IMR-90 (cell line): ENCODE results near the gene TEAD1. TPM values are rescaled to one million over a fixed set of nuclear protein-coding genes. Genes with fewer than 3 reads are reported as not detected.

Experiments
- ATAC-seq: fragments of 200-7000 bp; cut with Tn5 transposase; 2 replicates; pipeline ENCODE4 v1.9.1; 2020; ENCODE audit warnings: low read depth, mild to moderate bottlenecking, moderate library complexity
- BruUV-seq: library from RNA; stranded (reverse); fragments of 400-500 nt; replicated peaks from 2 replicates; lab custom pipeline; 2021; lab: Mats Ljungman, UMichigan
- CTCF ChIA-PET: fragments of 300-600 bp; formaldehyde crosslinking; extraction: SDS; loops from one replicate; lab custom pipeline; 2021; ENCODE audit warnings: antibody characterized with exemption; lab: Yijun Ruan, JAX
- POLR2A ChIA-PET: fragments of 300-600 bp; sonication (Branson Sonifier 250); formaldehyde crosslinking; loops from one replicate; lab custom pipeline; 2022; ENCODE audit warnings: antibody characterized with exemption; ENCODE audit not compliant: unreplicated experiment; lab: Charles Lee
- DNase-seq: peaks from one replicate; pipeline ENCODE4 v3.0.0; 2013
- H2AFZ ChIP-seq: replicated peaks from 2 replicates; pipeline ENCODE3; 2013; ENCODE audit warnings: low read length, mild to moderate bottlenecking; ENCODE audit not compliant: poor library complexity
- H2AK5ac ChIP-seq: 2 replicates; pipeline ENCODE4 v1.6.1; 2013; ENCODE audit warnings: low read depth, low read length, inconsistent platforms
- H2AK9ac ChIP-seq: replicated peaks from 2 replicates; pipeline ENCODE3; 2013; ENCODE audit warnings: mild to moderate bottlenecking, low read depth, low read length, moderate library complexity; ENCODE audit not compliant: poor library complexity
- H2BK120ac ChIP-seq: 2 replicates; pipeline ENCODE4 v1.6.1; 2013; ENCODE audit warnings: low read depth, low read length, inconsistent platforms
- H2BK15ac ChIP-seq: 3 replicates; pipeline ENCODE4 v1.6.1; 2013; ENCODE audit warnings: low read depth, low read length, inconsistent platforms
- H2BK20ac ChIP-seq: 2 replicates; pipeline ENCODE4 v1.6.1; 2013; ENCODE audit warnings: low read depth, mild to moderate bottlenecking, inconsistent platforms, low read length, moderate library complexity
- H2BK5ac ChIP-seq: 2 replicates; pipeline ENCODE4 v1.6.1; 2013; ENCODE audit warnings: mild to moderate bottlenecking, low read depth, low read length, inconsistent platforms; ENCODE audit not compliant: poor library complexity, severe bottlenecking
- H3K14ac ChIP-seq: replicated peaks from 2 replicates; pipeline ENCODE4 v1.6.1; 2013; ENCODE audit warnings: low read depth, low read length, inconsistent platforms
- H3K18ac ChIP-seq: 2 replicates; pipeline ENCODE4 v1.6.1; 2013; ENCODE audit warnings: low read depth, low read length, control low read depth
- H3K23ac ChIP-seq: 2 replicates; pipeline ENCODE4 v1.6.1; 2013; ENCODE audit warnings: low read depth, low read length, inconsistent platforms
- H3K27ac ChIP-seq: 2 replicates; pipeline ENCODE4 v1.5.1; 2013; ENCODE audit warnings: mild to moderate bottlenecking, control low read depth, low read length; ENCODE audit not compliant: insufficient read depth
- H3K27me3 ChIP-seq: 2 replicates; pipeline ENCODE4 v1.6.1; 2013; ENCODE audit warnings: low read length; ENCODE audit not compliant: control insufficient read depth, insufficient read depth
- H3K36me3 ChIP-seq: 2 replicates; pipeline ENCODE4 v1.6.1; 2013; ENCODE audit warnings: low read length, mixed read lengths; ENCODE audit not compliant: control insufficient read depth, insufficient read depth
- H3K4ac ChIP-seq: 2 replicates; pipeline ENCODE4 v1.6.1; 2013; ENCODE audit warnings: low read depth, low read length, inconsistent platforms
- H3K4me1 ChIP-seq: 2 replicates; pipeline ENCODE4 v1.6.1; 2013; ENCODE audit warnings: low read length, mixed read lengths; ENCODE audit not compliant: control insufficient read depth, insufficient read depth
- H3K4me2 ChIP-seq: 2 replicates; pipeline ENCODE4 v1.6.1; 2013; ENCODE audit warnings: low read depth, mild to moderate bottlenecking, control low read depth, low read length, moderate library complexity
- H3K4me3 ChIP-seq: 2 replicates; pipeline ENCODE4 v1.5.1; 2013; ENCODE audit warnings: low read depth, mild to moderate bottlenecking, control low read depth, low read length, moderate library complexity; ENCODE audit not compliant: insufficient read depth
- H3K56ac ChIP-seq: 2 replicates; pipeline ENCODE4 v1.6.1; 2013; ENCODE audit warnings: low read length, inconsistent platforms; ENCODE audit not compliant: insufficient read depth; ENCODE audit errors: extremely low read depth
- H3K79me1 ChIP-seq, 2 experiments: 2 replicates each; pipeline ENCODE4 v1.6.1; 2013; ENCODE audit warnings: low read length in 2 of 2, inconsistent platforms in 1 of 2, low read depth in 1 of 2
- H3K9ac ChIP-seq: 2 replicates; pipeline ENCODE4 v1.6.1; 2013; ENCODE audit warnings: low read depth, low read length, control low read depth
- H3K9me1 ChIP-seq: 2 replicates; pipeline ENCODE4 v1.6.1; 2013; ENCODE audit warnings: low read length, inconsistent platforms; ENCODE audit not compliant: insufficient read depth
- H3K9me3 ChIP-seq: 2 replicates; pipeline ENCODE4 v1.6.1; 2013; ENCODE audit warnings: low read length; ENCODE audit not compliant: control insufficient read depth, insufficient read depth
- H4K20me1 ChIP-seq: 2 replicates; pipeline ENCODE4 v1.6.1; 2013; ENCODE audit warnings: low read length, inconsistent platforms; ENCODE audit not compliant: insufficient read depth
- H4K5ac ChIP-seq: 2 replicates; pipeline ENCODE4 v1.6.1; 2013; ENCODE audit warnings: mild to moderate bottlenecking, low read depth, low read length, control low read depth
- H4K8ac ChIP-seq, 2 experiments: 2 replicates each; pipeline ENCODE4 v1.6.1; 2013; ENCODE audit warnings: low read depth in 2 of 2, low read length in 2 of 2, control low read depth in 1 of 2, inconsistent platforms in 1 of 2
- H4K91ac ChIP-seq: 2 replicates; pipeline ENCODE4 v1.6.1; 2013; ENCODE audit warnings: low read depth, low read length, inconsistent platforms; ENCODE audit not compliant: insufficient read depth
- MXI1 ChIP-seq: IDR thresholded peaks from 2 replicates; pipeline ENCODE4 v1.6.1; 2012; ENCODE audit warnings: low read depth, mild to moderate bottlenecking, low read length, moderate library complexity, borderline replicate concordance
- POLR2A ChIP-seq: IDR thresholded peaks from 2 replicates; pipeline ENCODE4 v1.6.1; 2012; ENCODE audit warnings: mild to moderate bottlenecking, low read depth, low read length
- RCOR1 ChIP-seq: IDR thresholded peaks from 2 replicates; pipeline ENCODE4 v1.6.1; 2012; ENCODE audit warnings: mild to moderate bottlenecking, low read length, improper control_type of control experiment; ENCODE audit not compliant: insufficient replicate concordance
- RFX5 ChIP-seq: IDR thresholded peaks from 2 replicates; pipeline ENCODE4 v1.8.0; 2012; ENCODE audit warnings: low read depth, mild to moderate bottlenecking, low read length, moderate library complexity
- WGBS, 2 experiments: methylation state at CpG; one replicate each; pipeline versions ENCODE4 v1.1.5 to v1.1.7; 2013; ENCODE audit warnings: missing lambda C conversion rate in 2 of 2; ENCODE audit not compliant: insufficient read length in 1 of 2; ENCODE audit errors: extremely low coverage in 2 of 2; 5-methylcytosine and 5-hydroxymethylcytosine counted together
- dilution Hi-C: fragments of 300-500 bp; cut with HindIII; formaldehyde crosslinking; loops from one replicate; pipeline ENCODE4 v1.14.3; 2018; ENCODE audit warnings: low sequenced_read_pairs; ENCODE audit not compliant: unreplicated experiment
- in situ Hi-C: fragments of 300-500 bp; cut with MboI; formaldehyde crosslinking; loops from 3 replicates; pipeline ENCODE4 v1.14.3; 2019; ENCODE audit warnings: low sequenced_read_pairs, inconsistent platforms, mixed read lengths
- intact Hi-C: fragments of 100-400 bp; cut with micrococcal nuclease; formaldehyde crosslinking; loops from 2 replicates; pipeline ENCODE4 v1.10.0; 2022
- polyA plus RNA-seq, 3 experiments: library from polyadenylated mRNA; depleted of rRNA; stranded (reverse); fragments of >200 nt; gene quantifications; 2 replicates each; pipeline ENCODE4 v1.2.3, GENCODE V29; 2012; ENCODE audit warnings: low replicate concordance in 1 of 3
- total RNA-seq: library from RNA; depleted of rRNA; stranded (reverse); fragments of >200 nt; gene quantifications from 2 replicates; pipeline ENCODE4 v1.2.3, GENCODE V29; 2012
- TF ChIP-seq, protein P1 (sequence below): fragments of 150-350 bp; IDR thresholded peaks from 2 replicates; pipeline ENCODE4 v1.6.1; 2017; ENCODE audit warnings: mild to moderate bottlenecking, antibody characterized with exemption, low read length, low read depth
- TF ChIP-seq, protein P2 (sequence below): fragments of 150-350 bp; IDR thresholded peaks from 2 replicates; pipeline ENCODE4 v1.6.1; 2016; ENCODE audit warnings: low read depth, mild to moderate bottlenecking, low read length, moderate library complexity, borderline replicate concordance
- TF ChIP-seq, protein P3 (sequence below): conservative IDR thresholded peaks from 2 replicates; pipeline ENCODE4 v1.5.1; 2012; ENCODE audit warnings: mild to moderate bottlenecking, low read depth, low read length, improper control_type of control experiment

The TEAD1 gene
- total and polyA plus RNA-seq, 2 of the 4 experiments (the other 2 are of a cell fraction), result 51.8 to 69.2 TPM

DNA sequence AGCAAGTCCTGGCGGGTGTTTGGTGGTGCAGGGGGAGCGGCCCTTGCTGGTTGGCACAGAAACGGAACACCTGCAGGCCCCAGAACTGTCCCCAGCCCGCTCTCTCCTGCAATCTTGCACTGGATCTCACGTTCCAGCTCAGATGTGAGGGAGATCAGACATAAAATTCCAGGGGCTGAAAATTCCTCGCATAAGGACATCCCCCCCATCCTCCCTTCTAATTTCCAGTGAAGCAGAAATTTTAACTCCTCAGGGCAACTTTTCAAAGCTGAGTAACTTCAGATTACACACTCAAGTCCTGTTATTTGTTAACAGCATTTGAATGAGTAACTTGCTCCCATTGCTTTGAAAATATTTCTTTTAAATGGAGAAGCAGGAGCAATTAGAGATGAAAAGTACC is 294.6 kb downstream of the TEAD1 start:
- intact Hi-C loops, result no loop called here
- no peak overlapping the region for H2AK9ac ChIP-seq
- no peak overlapping the region for H3K27ac ChIP-seq
- H3K36me3 ChIP-seq, result no peaks in the 10 kb centered on the region
- ChIA-PET CTCF (no interaction called here), POLR2A (no interaction called here)
- H4K8ac ChIP-seq, result no peak overlapping the region
- no peak overlapping the region for H3K14ac ChIP-seq
- H3K9ac ChIP-seq, result no peak overlapping the region
- DNase-seq, result no peak
- H3K56ac ChIP-seq, result no peak overlapping the region
- H3K4me1 ChIP-seq, result no peaks in the 10 kb centered on the region
- no CpG with 5 or more reads among the region's 6 CpGs for WGBS, 2 experiments
- no peak overlapping the region for H2AK5ac ChIP-seq
- TF ChIP-seq, protein P1, sequence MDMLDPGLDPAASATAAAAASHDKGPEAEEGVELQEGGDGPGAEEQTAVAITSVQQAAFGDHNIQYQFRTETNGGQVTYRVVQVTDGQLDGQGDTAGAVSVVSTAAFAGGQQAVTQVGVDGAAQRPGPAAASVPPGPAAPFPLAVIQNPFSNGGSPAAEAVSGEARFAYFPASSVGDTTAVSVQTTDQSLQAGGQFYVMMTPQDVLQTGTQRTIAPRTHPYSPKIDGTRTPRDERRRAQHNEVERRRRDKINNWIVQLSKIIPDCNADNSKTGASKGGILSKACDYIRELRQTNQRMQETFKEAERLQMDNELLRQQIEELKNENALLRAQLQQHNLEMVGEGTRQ, result no peak
- TF ChIP-seq POLR2A, result no peak
- no peak for TF ChIP-seq MXI1
- TF ChIP-seq, protein P2, sequence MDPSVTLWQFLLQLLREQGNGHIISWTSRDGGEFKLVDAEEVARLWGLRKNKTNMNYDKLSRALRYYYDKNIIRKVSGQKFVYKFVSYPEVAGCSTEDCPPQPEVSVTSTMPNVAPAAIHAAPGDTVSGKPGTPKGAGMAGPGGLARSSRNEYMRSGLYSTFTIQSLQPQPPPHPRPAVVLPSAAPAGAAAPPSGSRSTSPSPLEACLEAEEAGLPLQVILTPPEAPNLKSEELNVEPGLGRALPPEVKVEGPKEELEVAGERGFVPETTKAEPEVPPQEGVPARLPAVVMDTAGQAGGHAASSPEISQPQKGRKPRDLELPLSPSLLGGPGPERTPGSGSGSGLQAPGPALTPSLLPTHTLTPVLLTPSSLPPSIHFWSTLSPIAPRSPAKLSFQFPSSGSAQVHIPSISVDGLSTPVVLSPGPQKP, result no peak
- no peak for TF ChIP-seq RFX5
- TF ChIP-seq, protein P3, sequence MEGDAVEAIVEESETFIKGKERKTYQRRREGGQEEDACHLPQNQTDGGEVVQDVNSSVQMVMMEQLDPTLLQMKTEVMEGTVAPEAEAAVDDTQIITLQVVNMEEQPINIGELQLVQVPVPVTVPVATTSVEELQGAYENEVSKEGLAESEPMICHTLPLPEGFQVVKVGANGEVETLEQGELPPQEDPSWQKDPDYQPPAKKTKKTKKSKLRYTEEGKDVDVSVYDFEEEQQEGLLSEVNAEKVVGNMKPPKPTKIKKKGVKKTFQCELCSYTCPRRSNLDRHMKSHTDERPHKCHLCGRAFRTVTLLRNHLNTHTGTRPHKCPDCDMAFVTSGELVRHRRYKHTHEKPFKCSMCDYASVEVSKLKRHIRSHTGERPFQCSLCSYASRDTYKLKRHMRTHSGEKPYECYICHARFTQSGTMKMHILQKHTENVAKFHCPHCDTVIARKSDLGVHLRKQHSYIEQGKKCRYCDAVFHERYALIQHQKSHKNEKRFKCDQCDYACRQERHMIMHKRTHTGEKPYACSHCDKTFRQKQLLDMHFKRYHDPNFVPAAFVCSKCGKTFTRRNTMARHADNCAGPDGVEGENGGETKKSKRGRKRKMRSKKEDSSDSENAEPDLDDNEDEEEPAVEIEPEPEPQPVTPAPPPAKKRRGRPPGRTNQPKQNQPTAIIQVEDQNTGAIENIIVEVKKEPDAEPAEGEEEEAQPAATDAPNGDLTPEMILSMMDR, result no peak
- TF ChIP-seq RCOR1, result no peak
- H4K5ac ChIP-seq, result no peak overlapping the region
- no peak for ATAC-seq
- H3K27me3 ChIP-seq, result peaks cover 37% of the 10 kb centered on the region
- dilution Hi-C loops, result loop anchor here (25.0 kb wide), 1 partner anchor 193 kb away; no protein-coding TSS in a partner anchor
- in situ Hi-C loops, result loop anchor here (5.0 kb wide), 2 partner anchors 178 to 373 kb away; no protein-coding TSS in a partner anchor
- H2BK15ac ChIP-seq, result no peak overlapping the region
- H3K4me3 ChIP-seq, result no peak overlapping the region
- H3K9me3 ChIP-seq, result no peaks in the 10 kb centered on the region
- no peak overlapping the region for H2BK20ac ChIP-seq
- no TSS peak for BruUV-seq
- no peak overlapping the region for H4K91ac ChIP-seq
- no peak overlapping the region for H3K4me2 ChIP-seq
- H3K4ac ChIP-seq, result no peak overlapping the region
- H3K79me1 ChIP-seq, result no peaks in the 10 kb centered on the region
- no peak overlapping the region for H3K23ac ChIP-seq
- no peak overlapping the region for H2AFZ ChIP-seq
- no peak overlapping the region for H2BK120ac ChIP-seq
- no peaks in the 10 kb centered on the region for H4K20me1 ChIP-seq
- H3K9me1 ChIP-seq, result no peaks in the 10 kb centered on the region
- H3K18ac ChIP-seq, result no peak overlapping the region
- H2BK5ac ChIP-seq, result no peak overlapping the region
